ENCODE data around the gene IFITM5.

Gene IFITM5

DNA sequence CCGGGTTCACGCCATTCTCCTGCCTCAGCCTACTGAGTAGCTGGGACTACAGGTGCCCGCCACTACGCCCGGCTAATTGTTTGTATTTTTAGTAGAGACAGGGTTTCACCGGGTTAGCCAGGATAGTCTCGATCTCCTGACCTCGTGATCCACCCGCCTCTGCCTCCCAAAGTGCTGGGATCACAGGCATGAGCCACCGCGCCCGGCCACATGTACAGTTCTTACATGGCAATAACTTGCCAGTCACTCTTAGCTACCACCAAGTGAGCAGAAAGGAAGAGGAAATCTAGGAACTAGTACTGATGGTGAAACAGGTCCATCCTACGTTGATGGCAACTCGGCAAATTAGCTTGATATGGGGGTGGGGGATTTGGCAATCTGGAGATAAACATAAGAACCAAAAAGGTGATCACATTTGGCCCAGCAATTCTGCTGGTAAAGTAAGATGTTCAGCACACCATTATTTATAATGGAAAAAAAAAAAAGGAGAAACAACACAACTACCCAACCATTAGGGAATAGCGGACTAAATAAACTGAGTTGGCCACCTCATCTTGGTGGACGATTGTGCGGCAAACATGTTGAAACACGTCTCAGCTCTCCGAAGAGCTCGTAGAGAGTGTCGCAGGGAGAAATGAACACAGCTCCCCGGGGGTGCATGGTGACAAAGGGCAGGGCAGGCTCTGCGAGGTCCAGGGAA, 15.8 kb downstream of the IFITM5 start:
- DNase-seq (ENCODE audit: low spot score), result no peak

DNA sequence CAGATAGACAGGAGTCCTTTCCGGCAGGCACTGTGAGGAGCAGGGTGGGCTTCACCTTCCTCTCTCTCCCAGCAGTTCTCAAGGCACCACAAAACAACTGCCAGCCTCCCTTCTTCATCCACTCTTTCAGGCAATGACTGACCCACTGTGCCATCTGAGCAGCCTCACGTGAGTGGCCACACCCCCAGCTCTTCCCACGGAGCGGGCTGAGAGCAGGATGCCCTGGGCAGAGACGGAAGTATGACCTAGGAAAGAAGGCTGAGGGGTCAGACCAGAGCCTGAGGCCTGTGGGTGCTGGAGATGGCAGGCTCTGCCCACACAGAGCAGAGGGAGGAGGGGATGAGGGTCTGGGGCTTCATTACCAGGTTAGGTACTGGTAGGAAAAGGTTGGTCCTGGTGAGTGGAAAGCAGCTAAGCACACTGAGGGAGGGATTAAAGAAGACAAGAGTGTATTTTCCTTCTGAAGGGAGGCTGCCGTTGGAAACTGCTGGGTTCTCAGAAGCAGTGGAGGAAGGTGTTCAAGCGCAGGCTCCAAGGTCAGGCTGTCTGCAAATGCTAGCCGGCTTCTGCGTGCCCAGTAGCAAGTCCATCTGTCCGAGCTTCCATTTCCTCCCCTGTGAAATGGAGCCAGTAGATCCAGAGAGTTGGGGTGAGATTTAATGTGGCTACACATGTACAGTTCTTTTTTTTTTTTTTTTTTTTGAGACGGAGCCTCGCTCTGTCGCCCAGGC, 16.5 kb downstream of the IFITM5 start:
- no peak for DNase-seq (ENCODE audit: low spot score)

DNA sequence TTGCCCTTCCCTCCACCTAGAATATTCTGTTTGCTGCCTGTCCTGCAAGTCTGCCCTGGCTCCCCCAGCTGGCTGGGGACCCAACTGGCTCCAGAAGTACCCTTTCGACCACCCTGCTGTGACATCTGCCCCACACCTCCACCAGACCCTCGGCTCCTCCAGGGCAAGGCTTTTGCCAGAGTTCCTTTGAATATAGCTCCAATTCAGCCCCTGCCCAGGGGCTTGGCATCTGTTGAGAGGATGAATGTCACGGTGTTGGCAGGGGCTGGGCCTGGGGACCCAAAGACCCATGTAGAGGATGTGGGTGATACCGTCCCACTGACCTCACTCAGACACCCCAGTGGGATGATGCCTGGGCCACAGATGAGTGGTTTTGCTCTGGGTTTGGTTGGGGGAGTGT, 17.2 kb downstream of the IFITM5 start:
- no peak for DNase-seq (ENCODE audit: low spot score)

DNA sequence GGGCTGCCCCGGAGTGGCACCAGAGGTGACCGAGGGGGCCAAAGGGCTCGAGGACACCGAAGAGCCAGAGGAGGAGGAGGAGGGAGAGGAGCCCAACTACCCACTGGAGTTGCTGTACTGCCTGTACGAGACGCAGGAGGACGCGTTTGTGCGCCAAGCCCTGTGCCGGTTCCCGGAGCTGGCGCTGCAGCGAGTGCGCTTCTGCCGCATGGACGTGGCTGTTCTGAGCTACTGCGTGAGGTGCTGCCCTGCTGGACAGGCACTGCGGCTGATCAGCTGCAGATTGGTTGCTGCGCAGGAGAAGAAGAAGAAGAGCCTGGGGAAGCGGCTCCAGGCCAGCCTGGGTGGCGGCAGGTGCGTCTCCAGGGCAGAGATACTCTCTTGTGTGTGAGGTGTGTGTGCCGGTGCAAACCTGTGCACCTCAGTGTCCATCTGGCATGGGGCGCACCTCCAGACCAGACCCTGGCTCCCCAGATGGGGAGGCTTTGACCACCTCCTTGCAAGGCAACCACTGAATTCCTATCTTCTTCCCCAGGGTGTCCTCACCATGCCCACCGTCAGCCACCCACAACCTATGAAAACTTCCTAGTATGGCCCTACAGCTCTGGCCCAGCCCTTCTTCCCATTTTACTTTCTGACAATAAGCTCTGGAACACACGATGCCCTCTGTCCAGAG, 17.7 kb downstream of the IFITM5 start:
- no peak for DNase-seq (ENCODE audit: low spot score)

DNA sequence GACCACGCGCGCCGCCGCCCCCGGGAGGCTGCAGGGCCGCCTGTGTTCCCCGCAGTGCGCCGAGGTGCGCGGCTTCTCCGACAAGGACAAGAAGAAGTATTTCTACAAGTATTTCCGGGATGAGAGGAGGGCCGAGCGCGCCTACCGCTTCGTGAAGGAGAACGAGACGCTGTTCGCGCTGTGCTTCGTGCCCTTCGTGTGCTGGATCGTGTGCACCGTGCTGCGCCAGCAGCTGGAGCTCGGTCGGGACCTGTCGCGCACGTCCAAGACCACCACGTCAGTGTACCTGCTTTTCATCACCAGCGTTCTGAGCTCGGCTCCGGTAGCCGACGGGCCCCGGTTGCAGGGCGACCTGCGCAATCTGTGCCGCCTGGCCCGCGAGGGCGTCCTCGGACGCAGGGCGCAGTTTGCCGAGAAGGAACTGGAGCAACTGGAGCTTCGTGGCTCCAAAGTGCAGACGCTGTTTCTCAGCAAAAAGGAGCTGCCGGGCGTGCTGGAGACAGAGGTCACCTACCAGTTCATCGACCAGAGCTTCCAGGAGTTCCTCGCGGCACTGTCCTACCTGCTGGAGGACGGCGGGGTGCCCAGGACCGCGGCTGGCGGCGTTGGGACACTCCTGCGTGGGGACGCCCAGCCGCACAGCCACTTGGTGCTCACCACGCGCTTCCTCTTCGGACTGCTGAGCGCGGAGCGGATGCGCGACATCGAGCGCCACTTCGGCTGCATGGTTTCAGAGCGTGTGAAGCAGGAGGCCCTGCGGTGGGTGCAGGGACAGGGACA, 18.4 kb downstream of the IFITM5 start:
- DNase-seq (ENCODE audit: low spot score), result no peak

DNA sequence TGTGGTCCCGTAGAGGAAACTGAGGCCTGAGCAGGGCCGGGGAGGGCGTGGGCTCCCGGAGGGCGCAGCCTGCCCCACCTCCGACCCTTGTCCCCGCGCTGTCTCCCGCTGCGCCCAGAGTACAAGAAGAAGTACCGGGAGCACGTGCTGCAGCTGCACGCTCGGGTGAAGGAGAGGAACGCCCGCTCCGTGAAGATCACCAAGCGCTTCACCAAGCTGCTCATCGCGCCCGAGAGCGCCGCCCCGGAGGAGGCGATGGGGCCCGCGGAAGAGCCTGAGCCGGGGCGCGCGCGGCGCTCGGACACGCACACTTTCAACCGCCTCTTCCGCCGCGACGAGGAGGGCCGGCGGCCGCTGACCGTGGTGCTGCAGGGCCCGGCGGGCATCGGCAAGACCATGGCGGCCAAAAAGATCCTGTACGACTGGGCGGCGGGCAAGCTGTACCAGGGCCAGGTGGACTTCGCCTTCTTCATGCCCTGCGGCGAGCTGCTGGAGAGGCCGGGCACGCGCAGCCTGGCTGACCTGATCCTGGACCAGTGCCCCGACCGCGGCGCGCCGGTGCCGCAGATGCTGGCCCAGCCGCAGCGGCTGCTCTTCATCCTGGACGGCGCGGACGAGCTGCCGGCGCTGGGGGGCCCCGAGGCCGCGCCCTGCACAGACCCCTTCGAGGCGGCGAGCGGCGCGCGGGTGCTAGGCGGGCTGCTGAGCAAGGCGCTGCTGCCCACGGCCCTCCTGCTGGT, 19.2 kb downstream of the IFITM5 start:
- DNase-seq (ENCODE audit: low spot score), result peak; percentile 61

DNA sequence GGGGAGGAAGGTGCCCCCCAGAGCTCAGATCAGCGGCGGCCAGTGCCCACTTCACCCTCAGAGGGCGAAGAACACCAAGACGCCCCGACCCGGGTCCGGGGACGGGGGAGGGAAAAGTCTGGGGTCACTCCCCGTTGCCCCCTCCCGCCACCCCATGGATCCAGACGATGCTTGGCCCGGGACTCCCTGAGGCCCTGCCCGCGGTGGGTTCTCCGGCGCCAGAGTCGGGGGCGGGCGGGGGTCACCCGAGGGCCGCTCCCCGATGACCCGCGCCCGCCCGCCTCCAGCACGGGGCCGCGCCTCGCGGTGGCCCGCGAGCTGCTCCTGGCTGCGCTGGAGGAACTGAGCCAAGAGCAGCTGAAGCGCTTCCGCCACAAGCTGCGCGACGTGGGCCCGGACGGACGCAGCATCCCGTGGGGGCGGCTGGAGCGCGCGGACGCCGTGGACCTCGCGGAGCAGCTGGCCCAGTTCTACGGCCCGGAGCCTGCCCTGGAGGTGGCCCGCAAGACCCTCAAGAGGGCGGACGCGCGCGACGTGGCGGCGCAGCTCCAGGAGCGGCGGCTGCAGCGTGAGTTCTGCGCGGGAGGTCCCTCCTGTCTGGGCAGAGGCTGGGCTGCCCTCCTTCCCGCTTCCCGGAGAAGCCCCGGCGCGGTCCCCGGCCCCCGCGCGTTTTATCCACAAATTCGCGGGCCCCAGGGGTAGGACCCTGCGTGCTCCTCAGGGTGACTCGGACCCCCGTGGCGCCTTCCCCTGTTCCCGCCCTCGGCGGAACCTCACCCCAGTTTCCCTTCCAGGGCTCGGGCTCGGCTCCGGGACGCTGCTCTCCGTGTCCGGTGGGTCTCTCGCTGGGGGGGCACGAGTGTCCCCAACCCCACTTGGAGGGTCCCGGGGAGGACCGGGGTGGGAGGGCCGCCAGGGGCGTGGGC, 20.0 kb downstream of the IFITM5 start:
- no peak for DNase-seq (ENCODE audit: low spot score)

DNA sequence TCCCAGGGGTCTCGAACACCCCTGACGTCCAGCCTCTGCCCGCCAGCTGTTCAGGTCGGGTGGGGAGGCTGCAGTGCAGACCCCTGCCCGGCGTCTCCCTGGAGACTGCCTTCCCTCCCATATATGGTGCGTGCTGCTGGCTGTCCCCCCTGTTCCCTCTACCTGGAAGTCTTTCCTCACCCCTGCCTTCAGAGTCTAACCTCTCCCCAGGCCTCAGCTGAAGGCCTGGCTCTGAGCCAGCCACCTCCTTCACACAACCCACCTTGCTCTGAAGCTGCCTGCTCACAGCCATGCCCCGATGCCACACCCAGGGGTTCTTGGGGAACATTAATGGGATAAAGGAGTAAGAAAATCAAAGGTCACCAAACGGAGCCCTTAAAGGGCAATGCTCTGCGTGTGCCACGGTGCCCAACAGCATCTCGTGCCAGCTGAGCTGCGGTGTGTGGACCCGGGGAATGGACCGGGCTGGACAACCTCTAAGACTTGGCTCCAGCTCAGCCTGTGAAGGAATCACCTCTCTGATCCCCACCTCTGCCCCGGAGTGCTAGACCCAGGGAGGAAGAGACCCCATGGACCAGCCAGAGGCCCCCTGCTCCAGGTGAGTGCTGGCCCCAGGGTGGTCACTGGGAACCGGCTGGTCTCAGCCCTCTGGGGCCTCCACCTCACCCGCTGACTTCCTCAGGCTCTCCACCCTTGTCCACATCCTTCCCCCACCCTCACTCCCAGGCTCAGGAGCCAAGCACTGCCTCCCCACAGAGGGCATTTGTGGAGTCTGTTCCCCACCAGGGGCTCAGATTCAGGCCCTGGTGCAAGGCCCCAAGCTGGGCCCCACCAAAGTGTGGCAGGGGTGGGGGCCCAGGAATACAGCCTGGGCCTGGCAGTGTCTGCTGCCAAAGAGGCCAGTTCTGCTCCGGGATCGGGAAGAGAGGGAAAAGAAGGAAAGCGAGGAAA, 21.1 kb downstream of the IFITM5 start, which contains the start of gene NLRP6:
Gene NLRP6 (plus strand): TSS at position 407 of the 951 bp plus-strand sequence. CDS start 163 bp downstream, at position 570.
- DNase-seq (ENCODE audit: low spot score), result no peak

DNA sequence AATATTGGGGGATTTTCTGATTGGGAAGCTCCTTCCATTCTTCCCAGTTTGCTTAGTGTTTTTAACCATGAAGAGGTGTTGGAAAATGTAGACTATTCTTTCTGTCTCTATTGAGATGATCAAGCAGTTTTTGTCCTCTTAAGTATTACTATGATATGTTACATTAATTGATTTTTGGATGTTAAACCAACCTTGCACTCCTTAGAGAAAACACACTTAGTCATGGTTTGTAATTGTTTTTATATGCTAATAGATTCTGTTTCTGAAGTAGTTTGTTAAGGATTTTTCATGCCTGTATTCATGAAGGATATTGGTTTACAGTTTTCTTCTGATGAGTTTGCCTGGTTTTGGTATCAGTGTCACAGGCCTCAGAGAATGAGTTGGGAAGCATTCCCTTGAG, 23.1 kb downstream of the IFITM5 start:
- DNase-seq (ENCODE audit: low spot score), result no peak

DNA sequence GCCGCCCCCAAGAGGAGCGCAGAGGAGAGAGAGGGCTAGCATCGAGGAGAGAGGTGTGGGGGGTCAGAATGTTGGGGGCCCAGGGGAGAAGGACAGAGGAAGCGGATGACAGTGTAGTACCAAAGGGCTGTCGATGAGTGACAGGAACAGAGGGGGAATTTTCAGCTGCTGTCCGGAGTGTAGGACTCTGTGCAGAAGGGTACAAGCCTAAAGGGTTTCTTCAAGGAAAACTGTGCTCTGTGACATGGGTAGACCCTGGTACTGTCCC, 26.5 kb downstream of the IFITM5 start:
- DNase-seq (ENCODE audit: low spot score), result no peak

DNA sequence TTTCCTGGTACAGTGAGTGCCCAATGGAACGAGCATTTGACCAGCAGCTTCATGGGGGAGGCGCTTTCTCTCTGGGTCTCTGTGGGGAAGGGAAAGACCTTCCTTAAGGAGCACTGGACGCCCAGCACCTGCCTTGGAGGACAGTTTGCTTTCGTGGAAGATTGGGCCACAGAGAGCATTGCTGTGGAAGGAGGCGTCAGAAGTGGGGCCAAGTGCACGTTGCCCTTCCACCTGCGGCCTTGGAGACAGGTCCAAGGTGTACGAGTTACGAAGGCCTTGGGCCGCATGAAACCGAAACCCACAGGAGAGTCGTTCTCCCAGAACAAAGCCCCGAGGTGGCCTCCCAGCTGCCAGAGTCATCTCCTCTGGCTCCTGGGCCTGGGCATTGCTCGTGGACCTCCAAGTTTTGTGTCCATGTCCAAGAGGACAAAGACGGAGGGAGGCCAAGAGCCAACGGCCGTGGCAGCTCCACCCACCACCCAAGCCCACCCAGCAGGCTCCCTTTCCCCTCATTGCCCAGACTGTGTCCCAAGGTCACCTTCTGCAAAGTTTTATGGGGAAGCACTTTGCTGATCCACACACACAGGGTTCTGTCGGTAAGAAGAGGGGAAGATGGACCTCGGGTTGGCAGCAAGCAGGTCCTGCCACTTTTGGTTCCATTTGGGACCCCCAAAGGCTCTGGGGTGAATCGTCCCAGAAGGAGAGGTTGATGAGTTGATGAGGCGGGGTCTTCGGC, 27.0 kb downstream of the IFITM5 start:
- no peak for DNase-seq (ENCODE audit: low spot score)

DNA sequence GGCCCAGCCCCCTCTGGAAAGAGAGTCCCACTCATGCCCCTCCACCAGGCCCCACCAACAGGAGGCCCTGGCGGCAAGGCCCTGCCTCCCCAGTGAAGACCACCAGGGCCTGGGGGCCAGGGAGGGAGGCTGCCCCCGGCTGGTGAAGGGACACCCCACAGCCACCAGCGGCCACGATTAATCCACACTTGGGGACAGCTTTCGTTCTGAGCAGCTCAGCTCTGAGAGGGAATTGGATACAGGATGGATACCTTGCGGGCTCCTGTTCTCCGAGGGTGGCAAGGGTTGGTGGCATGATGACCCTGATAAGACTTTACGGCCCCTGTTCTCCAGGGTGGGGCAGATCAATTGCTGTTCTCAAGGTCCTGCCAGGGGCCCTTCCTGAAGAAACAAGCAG, 28.0 kb downstream of the IFITM5 start:
- no peak for DNase-seq (ENCODE audit: low spot score)

DNA sequence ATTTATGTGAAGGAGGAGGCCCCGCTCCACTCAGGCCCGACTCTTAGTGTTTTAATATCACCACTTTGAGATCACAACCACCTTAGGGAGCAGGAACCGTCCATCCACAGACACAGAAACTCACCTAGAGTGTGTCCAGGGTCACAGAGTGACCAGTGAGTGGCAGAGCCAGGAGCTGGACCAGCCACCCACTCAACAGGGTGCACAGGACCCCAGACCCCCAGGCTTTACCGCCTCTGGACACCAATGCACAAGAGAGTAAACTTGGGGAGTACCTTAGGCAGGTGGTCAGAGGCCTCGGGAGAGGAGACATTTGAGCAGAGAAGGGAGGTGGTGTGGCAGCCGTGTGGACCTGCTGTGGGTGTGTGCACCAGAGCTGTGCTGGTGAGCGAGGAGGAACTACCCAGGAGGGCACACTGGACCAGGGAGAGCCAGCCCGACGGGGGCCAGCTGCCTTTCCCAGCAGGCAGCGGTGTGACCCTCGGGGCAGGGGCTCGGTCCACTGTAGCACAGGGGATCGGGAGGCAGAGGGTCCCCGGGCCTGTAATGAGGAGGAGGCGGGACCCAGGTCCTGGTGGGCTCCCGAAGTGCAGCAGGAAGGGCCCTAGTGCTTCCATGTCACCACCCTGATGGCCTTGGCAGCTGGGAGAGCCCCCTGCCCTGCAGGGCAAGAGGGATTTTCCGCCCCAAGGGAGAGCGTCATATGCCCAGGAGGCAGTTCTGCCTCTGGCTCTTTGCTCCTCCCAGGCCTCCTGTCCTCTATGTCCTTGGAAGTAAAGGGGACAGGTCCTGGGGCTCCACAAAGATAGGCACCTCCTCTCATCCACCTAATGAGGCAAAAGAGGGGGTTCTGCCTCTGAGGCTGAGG, 28.6 kb downstream of the IFITM5 start:
- no peak for DNase-seq (ENCODE audit: low spot score)

DNA sequence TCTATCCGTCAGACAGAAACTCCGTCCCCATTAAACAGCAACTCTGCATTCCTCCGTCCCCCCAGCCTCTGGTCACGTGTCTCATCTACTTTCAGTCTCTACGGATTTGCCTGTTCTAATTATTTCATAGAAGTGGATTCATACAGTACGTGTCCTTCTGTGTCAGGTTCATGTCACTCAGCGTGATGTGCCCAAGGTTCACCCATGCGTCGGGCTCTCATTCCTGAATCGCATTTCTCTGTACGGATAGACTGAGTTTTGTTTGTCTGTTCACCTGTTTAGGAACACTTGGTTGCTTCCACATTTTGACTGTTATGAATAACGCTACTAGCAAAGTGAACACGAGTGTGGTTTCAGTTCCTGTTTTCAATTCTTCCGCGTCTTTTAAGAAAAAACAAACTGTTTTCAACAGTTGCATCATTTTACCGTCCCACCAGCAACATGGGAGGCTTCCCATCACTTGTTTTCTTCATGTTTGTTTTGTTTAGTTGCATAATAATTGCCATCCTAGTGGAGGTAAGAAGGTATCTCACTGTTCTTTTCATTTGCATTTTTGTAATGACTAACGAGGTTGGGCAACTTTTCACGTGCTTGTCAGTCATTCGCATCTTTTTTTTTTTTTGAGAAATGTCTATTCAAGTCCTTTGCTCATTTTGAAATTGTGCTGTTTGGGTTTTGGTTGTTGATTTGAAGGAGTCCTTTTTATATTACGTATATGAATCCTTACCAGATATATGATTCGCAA, 30.0 kb downstream of the IFITM5 start:
- DNase-seq (ENCODE audit: low spot score), result no peak

DNA sequence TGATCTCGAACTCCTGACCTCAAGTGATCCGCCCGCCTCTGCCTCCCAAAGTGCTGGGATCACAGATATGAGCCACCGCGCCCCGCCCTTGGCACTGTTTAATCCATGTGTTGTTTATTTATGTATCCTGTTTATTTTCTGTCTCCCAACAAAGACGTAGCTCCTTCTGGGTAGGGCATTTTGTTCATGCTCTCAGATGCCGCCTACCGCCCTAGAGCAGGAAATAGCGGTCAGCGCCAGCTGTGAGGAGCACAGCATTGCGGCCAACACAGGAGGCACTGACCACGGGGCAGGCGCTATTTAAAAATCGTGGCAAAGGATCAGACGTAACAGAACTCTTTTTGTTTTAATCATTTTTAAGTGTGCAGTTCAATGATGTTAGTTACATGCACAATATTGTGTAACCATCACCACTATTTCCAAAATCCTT, 30.6 kb downstream of the IFITM5 start:
- peak; percentile 85 for DNase-seq (ENCODE audit: low spot score)

DNA sequence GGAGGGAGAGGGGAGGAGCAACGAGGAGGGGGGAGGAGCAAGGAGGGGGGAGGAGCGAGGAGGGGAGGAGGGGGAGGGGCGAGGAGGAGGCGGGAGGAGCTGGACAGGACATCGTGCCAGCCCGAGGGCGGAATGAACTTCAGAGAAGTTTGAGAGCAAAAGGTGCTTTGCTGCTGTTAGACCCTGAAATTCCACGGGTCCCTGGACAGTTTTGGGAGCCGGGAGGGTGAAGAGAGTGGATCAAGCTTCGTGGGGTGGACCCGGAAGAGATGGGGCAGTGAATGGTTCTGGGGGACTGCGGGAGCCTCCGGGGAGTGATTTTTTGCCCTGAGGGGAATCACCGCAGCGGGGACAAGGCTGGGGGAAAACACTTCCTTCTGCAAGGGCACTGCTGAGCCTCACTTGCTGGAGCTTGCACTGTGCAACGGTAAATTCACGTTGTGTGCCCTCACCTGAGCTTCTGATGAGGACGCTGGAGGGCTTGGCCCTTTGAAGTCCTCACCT, 31.8 kb downstream of the IFITM5 start:
- DNase-seq (ENCODE audit: low spot score), result no peak

Measured in AG08396 (cell line).